ENCODE data around the gene GLO1.

- TF ChIP-seq CTCF (IDR thresholded peaks at IDR 0.05) (no peak), POLR2A (IDR thresholded peaks at IDR 0.05) (no peak), EP300 (IDR thresholded peaks at IDR 0.05) (no peak)
Measured at GRCh38 chr6:38637756-38638155, 65.2 kb downstream of the GLO1 start.

All from sigmoid colon (tissue), 4 donors.